DOHH2 (cell line): Measurements from ENCODE around the gene CIBAR2.

Experiments
- H3F3A ChIP-seq: fragments of 200-600 bp; sonication (generic), shearing (Covaris generic); 2 replicates; pipeline ENCODE4 v1.6.0; 2016; ENCODE audit warnings: antibody characterized with exemption, mild to moderate bottlenecking; ENCODE audit not compliant: control insufficient read depth, insufficient read depth
- H3K27ac ChIP-seq: fragments of 200-600 bp; sonication (generic); 2 replicates; pipeline ENCODE4 v1.5.1; 2014; ENCODE audit warnings: low read depth, mild to moderate bottlenecking, low read length, moderate library complexity
- H3K27me3 ChIP-seq: fragments of 200-600 bp; sonication (generic); 2 replicates; pipeline ENCODE4 v1.6.1; 2014; ENCODE audit warnings: mild to moderate bottlenecking, low read length, mixed read lengths; ENCODE audit not compliant: control insufficient read depth
- H3K36me3 ChIP-seq: fragments of 200-600 bp; sonication (generic); 2 replicates; pipeline ENCODE4 v1.6.1; 2014; ENCODE audit warnings: mild to moderate bottlenecking, low read length, moderate library complexity, mixed read lengths; ENCODE audit not compliant: control insufficient read depth
- H3K4me1 ChIP-seq: fragments of 200-600 bp; sonication (generic); 2 replicates; pipeline ENCODE4 v1.6.1; 2014; ENCODE audit warnings: mild to moderate bottlenecking, low read length, mixed read lengths; ENCODE audit not compliant: control insufficient read depth
- H3K4me2 ChIP-seq: fragments of 200-600 bp; sonication (generic); 2 replicates; pipeline ENCODE4 v1.6.0; 2014; ENCODE audit warnings: mild to moderate bottlenecking, low read length, moderate library complexity
- H3K4me3 ChIP-seq: fragments of 200-600 bp; sonication (generic); 2 replicates; pipeline ENCODE4 v1.5.1; 2014; ENCODE audit warnings: mild to moderate bottlenecking, low read length, mixed read lengths
- H3K79me2 ChIP-seq: fragments of 200-600 bp; sonication (generic); 2 replicates; pipeline ENCODE4 v1.6.1; 2014; ENCODE audit warnings: mild to moderate bottlenecking, low read length, mixed read lengths; ENCODE audit not compliant: control insufficient read depth
- H3K9me2 ChIP-seq: fragments of 200-600 bp; sonication (generic); replicated peaks from 2 replicates; pipeline ENCODE4 v1.6.1; 2014; ENCODE audit warnings: mild to moderate bottlenecking, low read length, mixed read lengths; ENCODE audit not compliant: control insufficient read depth
- H3K9me3 ChIP-seq: fragments of 200-600 bp; sonication (generic); 2 replicates; pipeline ENCODE4 v1.6.1; 2014; ENCODE audit warnings: antibody characterized with exemption, low read length, mixed read lengths; ENCODE audit not compliant: control insufficient read depth, insufficient read depth
- H4K20me1 ChIP-seq: fragments of 200-600 bp; sonication (generic); 2 replicates; pipeline ENCODE4 v1.6.0; 2014; ENCODE audit warnings: low read depth, mild to moderate bottlenecking, antibody characterized with exemption, low read length, moderate library complexity; ENCODE audit not compliant: control insufficient read depth, insufficient read depth
- CTCF ChIP-seq: fragments of 200-600 bp; sonication (generic); IDR thresholded peaks from one replicate; pipeline ENCODE4 v1.5.1; 2014; ENCODE audit warnings: antibody characterized with exemption, mild to moderate bottlenecking, low read depth, low read length; ENCODE audit not compliant: poor library complexity, severe bottlenecking
- EZH2phosphoT487 ChIP-seq: fragments of 200-600 bp; sonication (generic); IDR thresholded peaks from 2 replicates; pipeline ENCODE4 v1.6.1; 2017; ENCODE audit warnings: borderline replicate concordance, mild to moderate bottlenecking, antibody characterized with exemption, low read length, moderate library complexity, mixed read lengths

Gene CIBAR2

GRCh38 chr16:85128079-85128837, 16.0 kb upstream of the CIBAR2 start:
- Histone ChIP-seq H3K4me1 (no peaks in the 10 kb centered on the region), H3K36me3 (no peaks in the 10 kb centered on the region), H3K27me3 (no peaks in the 10 kb centered on the region), H3K9me3 (no peaks in the 10 kb centered on the region), H3K27ac (no peak overlapping the region), H3K79me2 (no peaks in the 10 kb centered on the region), H3K4me2 (no peak overlapping the region), H3K9me2 (no peaks in the 10 kb centered on the region), H3K4me3 (no peak overlapping the region), H4K20me1 (no peaks in the 10 kb centered on the region), H3F3A (no peaks in the 10 kb centered on the region)
- no peak for TF ChIP-seq CTCF

GRCh38 chr16:85127379-85127723, 15.1 kb upstream of the CIBAR2 start:
- Histone ChIP-seq H3K4me3 (no peak overlapping the region), H3K4me1 (no peaks in the 10 kb centered on the region), H3K9me3 (no peaks in the 10 kb centered on the region), H4K20me1 (no peaks in the 10 kb centered on the region), H3K79me2 (no peaks in the 10 kb centered on the region), H3K4me2 (no peak overlapping the region), H3K9me2 (no peaks in the 10 kb centered on the region), H3K36me3 (no peaks in the 10 kb centered on the region), H3K27me3 (no peaks in the 10 kb centered on the region), H3F3A (no peaks in the 10 kb centered on the region), H3K27ac (no peak overlapping the region)
- TF ChIP-seq CTCF (no peak), EZH2phosphoT487 (no peak)

- no peaks in the 10 kb centered on the region for H3K36me3 ChIP-seq
- TF ChIP-seq CTCF (no peak), EZH2phosphoT487 (no peak)
- H3F3A ChIP-seq = no peaks in the 10 kb centered on the region
- H3K27me3 ChIP-seq = no peaks in the 10 kb centered on the region
- H3K4me3 ChIP-seq = no peak overlapping the region
- H4K20me1 ChIP-seq = no peaks in the 10 kb centered on the region
- H3K4me2 ChIP-seq = no peak overlapping the region
- no peak overlapping the region for H3K27ac ChIP-seq
- H3K4me1 ChIP-seq = no peaks in the 10 kb centered on the region
- no peaks in the 10 kb centered on the region for H3K9me2 ChIP-seq
- H3K79me2 ChIP-seq = no peaks in the 10 kb centered on the region
- no peaks in the 10 kb centered on the region for H3K9me3 ChIP-seq
Measured at GRCh38 chr16:85126705-85127378, 14.6 kb upstream of the CIBAR2 start.
